MM.1S (cell line): ENCODE results near the gene MNT.

Source experiments
- DNase-seq: peaks from one replicate; pipeline ENCODE4 v3.0.0-alpha.2; 2015
- H2AFZ ChIP-seq: fragments of 300-600 bp; sonication (generic); 2 replicates; pipeline ENCODE4 v1.6.0; 2016; ENCODE audit warnings: antibody characterized with exemption, low read length
- H3F3A ChIP-seq: fragments of 300-600 bp; sonication (generic); 2 replicates; pipeline ENCODE4 v1.6.1; 2016; ENCODE audit warnings: mild to moderate bottlenecking, antibody characterized with exemption, low read length, moderate library complexity, mixed read lengths; ENCODE audit not compliant: insufficient read depth
- H3K27ac ChIP-seq: fragments of 300-600 bp; sonication (generic); 2 replicates; pipeline ENCODE4 v1.5.1; 2016; ENCODE audit warnings: mild to moderate bottlenecking, low read length
- H3K27me3 ChIP-seq: fragments of 300-600 bp; sonication (generic); replicated peaks from 2 replicates; pipeline ENCODE4 v1.6.0; 2016; ENCODE audit warnings: low read length; ENCODE audit not compliant: insufficient read depth
- H3K36me3 ChIP-seq: fragments of 300-600 bp; sonication (generic); replicated peaks from 2 replicates; pipeline ENCODE4 v1.6.1; 2016; ENCODE audit warnings: mild to moderate bottlenecking, low read length, mixed read lengths; ENCODE audit not compliant: insufficient read depth
- H3K4me1 ChIP-seq: fragments of 300-600 bp; sonication (generic); 2 replicates; pipeline ENCODE4 v1.6.1; 2016; ENCODE audit warnings: low read length, mixed read lengths
- H3K4me2 ChIP-seq: fragments of 300-600 bp; sonication (generic); 2 replicates; pipeline ENCODE4 v1.6.0; 2016; ENCODE audit warnings: low read depth, low read length
- H3K4me3 ChIP-seq: fragments of 300-600 bp; sonication (generic); 2 replicates; pipeline ENCODE4 v1.5.1; 2016; ENCODE audit warnings: low read length, mixed read lengths
- H3K79me2 ChIP-seq: fragments of 300-600 bp; sonication (generic); 2 replicates; pipeline ENCODE4 v1.6.1; 2016; ENCODE audit warnings: mixed run types, low read length, mixed read lengths
- H3K9ac ChIP-seq: fragments of 300-600 bp; sonication (generic); 2 replicates; pipeline ENCODE4 v1.6.1; 2016; ENCODE audit warnings: low read length, mixed read lengths
- H3K9me2 ChIP-seq: fragments of 300-600 bp; sonication (generic); replicated peaks from 2 replicates; pipeline ENCODE4 v1.6.1; 2016; ENCODE audit warnings: mild to moderate bottlenecking, low read length, mixed read lengths; ENCODE audit not compliant: insufficient read depth
- H3K9me3 ChIP-seq: fragments of 300-600 bp; sonication (generic); replicated peaks from 2 replicates; pipeline ENCODE4 v1.6.1; 2016; ENCODE audit warnings: mild to moderate bottlenecking, low read length, mixed read lengths; ENCODE audit not compliant: insufficient read depth
- H4K20me1 ChIP-seq: fragments of 300-600 bp; sonication (generic); 2 replicates; pipeline ENCODE4 v1.6.1; 2016; ENCODE audit warnings: mild to moderate bottlenecking, low read length, moderate library complexity, mixed read lengths; ENCODE audit not compliant: insufficient read depth
- EZH2 ChIP-seq: fragments of 300-600 bp; sonication (generic); optimal IDR thresholded peaks from 2 replicates; pipeline ENCODE3; 2017; ENCODE audit warnings: low read depth, mild to moderate bottlenecking, antibody characterized with exemption, low read length, mixed read lengths
- EZH2phosphoT487 ChIP-seq: fragments of 300-600 bp; sonication (generic); IDR thresholded peaks from 2 replicates; pipeline ENCODE4 v1.6.1; 2018; ENCODE audit warnings: antibody characterized with exemption, low read length
- TF ChIP-seq, protein P1 (sequence below): fragments of 300-600 bp; sonication (generic); IDR thresholded peaks from 2 replicates; pipeline ENCODE4 v1.5.1; 2016; ENCODE audit warnings: antibody characterized with exemption, low read length, mixed read lengths

Gene MNT

DNA sequence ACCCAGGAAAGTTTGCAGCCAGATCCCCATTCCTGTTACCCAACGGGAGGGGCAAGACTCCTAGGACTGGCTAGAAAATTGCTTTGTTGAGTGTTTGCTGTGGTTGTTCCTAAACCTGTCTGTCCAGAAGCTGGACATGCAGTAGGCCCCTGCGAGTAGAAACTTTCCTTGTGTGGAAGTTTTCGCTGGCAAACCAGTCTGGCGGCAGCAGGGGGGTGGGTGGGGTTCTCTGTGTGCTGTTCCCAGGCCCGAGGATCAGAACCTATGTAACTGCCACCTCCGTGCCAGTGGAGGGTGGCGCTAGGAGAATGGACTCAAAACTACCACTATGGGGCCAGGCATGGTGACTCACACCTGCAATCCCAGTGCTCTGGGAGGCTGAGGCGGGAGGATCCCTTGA, 54.4 kb downstream of the MNT start:
- Histone ChIP-seq H3K9me2 (no peaks in the 10 kb centered on the region), H3K36me3 (no peaks in the 10 kb centered on the region), H3K27ac (no peak overlapping the region), H4K20me1 (no peaks in the 10 kb centered on the region), H3F3A (no peaks in the 10 kb centered on the region), H3K9ac (no peak overlapping the region), H3K27me3 (no peaks in the 10 kb centered on the region), H3K4me3 (no peak overlapping the region), H3K9me3 (no peaks in the 10 kb centered on the region), H2AFZ (no peak overlapping the region), H3K4me2 (no peak overlapping the region), H3K4me1 (no peaks in the 10 kb centered on the region), H3K79me2 (no peaks in the 10 kb centered on the region)
- DNase-seq, result no peak
- TF ChIP-seq EZH2phosphoT487, result no peak
- TF ChIP-seq EZH2, result no peak
- TF ChIP-seq, protein P1, sequence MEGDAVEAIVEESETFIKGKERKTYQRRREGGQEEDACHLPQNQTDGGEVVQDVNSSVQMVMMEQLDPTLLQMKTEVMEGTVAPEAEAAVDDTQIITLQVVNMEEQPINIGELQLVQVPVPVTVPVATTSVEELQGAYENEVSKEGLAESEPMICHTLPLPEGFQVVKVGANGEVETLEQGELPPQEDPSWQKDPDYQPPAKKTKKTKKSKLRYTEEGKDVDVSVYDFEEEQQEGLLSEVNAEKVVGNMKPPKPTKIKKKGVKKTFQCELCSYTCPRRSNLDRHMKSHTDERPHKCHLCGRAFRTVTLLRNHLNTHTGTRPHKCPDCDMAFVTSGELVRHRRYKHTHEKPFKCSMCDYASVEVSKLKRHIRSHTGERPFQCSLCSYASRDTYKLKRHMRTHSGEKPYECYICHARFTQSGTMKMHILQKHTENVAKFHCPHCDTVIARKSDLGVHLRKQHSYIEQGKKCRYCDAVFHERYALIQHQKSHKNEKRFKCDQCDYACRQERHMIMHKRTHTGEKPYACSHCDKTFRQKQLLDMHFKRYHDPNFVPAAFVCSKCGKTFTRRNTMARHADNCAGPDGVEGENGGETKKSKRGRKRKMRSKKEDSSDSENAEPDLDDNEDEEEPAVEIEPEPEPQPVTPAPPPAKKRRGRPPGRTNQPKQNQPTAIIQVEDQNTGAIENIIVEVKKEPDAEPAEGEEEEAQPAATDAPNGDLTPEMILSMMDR, result no peak

DNA sequence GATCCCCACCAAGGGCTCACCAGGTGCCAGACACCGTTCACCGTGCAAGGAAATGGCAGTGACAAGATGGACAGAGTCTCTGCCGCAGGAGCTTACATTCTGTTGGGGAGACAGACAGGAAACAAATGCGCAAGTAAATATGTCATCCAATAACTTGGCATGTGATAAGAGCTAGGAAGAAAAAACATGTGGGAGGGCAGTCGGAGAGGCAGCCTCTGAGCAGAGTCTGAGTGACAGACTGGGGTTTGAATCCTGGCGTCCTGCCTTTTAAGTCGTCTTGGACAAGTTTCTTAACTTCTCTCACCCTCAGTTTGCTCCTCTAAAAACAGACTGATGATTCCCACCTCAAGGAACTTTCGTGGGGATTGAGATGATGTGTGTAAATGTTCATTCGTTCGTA, 56.3 kb downstream of the MNT start:
- H3F3A ChIP-seq, result no peaks in the 10 kb centered on the region
- no peak overlapping the region for H3K27ac ChIP-seq
- no peaks in the 10 kb centered on the region for H3K79me2 ChIP-seq
- H3K4me3 ChIP-seq, result no peak overlapping the region
- no peaks in the 10 kb centered on the region for H3K36me3 ChIP-seq
- no peak overlapping the region for H2AFZ ChIP-seq
- no peaks in the 10 kb centered on the region for H3K9me3 ChIP-seq
- H3K4me1 ChIP-seq, result no peaks in the 10 kb centered on the region
- H3K27me3 ChIP-seq, result no peaks in the 10 kb centered on the region
- H4K20me1 ChIP-seq, result no peaks in the 10 kb centered on the region
- no peak overlapping the region for H3K9ac ChIP-seq
- H3K4me2 ChIP-seq, result no peak overlapping the region
- TF ChIP-seq EZH2phosphoT487 (no peak), EZH2 (no peak)
- TF ChIP-seq, protein P1, result no peak
- DNase-seq, result no peak
- H3K9me2 ChIP-seq, result no peaks in the 10 kb centered on the region

DNA sequence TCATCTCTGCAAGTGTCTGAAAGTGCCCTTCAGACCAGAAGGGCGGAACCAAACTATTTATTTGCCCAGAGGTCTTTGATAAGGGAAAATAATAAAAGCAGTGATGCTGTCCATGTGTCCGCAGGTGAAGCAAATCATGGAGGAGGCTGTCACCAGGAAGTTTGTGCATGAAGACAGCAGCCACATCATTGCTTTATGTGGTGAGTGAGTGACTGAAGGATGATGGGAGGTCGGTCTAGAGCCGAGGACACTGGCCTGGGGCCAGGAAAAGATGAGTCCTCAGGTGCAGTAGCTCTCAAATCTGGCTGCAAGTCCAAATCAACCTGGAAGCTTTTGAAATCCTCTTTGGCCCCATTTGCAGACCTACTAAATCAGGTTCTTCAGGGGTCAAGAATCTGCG, 57.4 kb downstream of the MNT start:
- no peaks in the 10 kb centered on the region for H3K27me3 ChIP-seq
- no peak overlapping the region for H3K4me3 ChIP-seq
- H3K9me3 ChIP-seq, result no peaks in the 10 kb centered on the region
- H3K36me3 ChIP-seq, result no peaks in the 10 kb centered on the region
- no peak overlapping the region for H3K4me2 ChIP-seq
- TF ChIP-seq EZH2 (no peak), EZH2phosphoT487 (no peak)
- TF ChIP-seq, protein P1, result no peak
- no peaks in the 10 kb centered on the region for H3K4me1 ChIP-seq
- no peaks in the 10 kb centered on the region for H3F3A ChIP-seq
- no peaks in the 10 kb centered on the region for H3K9me2 ChIP-seq
- no peak overlapping the region for H3K9ac ChIP-seq
- no peak overlapping the region for H2AFZ ChIP-seq
- H3K27ac ChIP-seq, result no peak overlapping the region
- no peak for DNase-seq
- no peaks in the 10 kb centered on the region for H3K79me2 ChIP-seq
- H4K20me1 ChIP-seq, result no peaks in the 10 kb centered on the region

DNA sequence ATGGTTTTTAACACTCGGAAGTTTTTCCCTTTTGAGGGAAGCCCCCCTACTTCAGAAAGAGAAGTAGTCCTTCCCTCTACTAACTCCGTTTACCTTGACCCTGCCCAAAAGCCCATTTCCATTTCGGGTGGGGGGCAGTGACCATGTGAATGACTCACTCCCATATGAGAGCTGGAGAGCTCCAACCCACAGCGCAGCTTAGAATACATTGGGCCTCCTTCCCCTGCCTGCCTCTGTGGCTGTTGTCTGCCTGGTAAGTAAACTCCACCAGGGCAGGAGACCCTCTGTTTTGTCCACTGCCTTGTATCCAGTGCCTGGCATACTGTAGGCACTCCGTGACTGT, 62.6 kb downstream of the MNT start:
- no peak for DNase-seq
- H3K9me2 ChIP-seq, result no peaks in the 10 kb centered on the region
- peak overlapping the region; percentile 77 for H3K4me2 ChIP-seq
- H3K4me1 ChIP-seq, result peaks cover 12% of the 10 kb centered on the region; the same call in 1 of the 2 replicates
- H3F3A ChIP-seq, result peaks cover 7% of the 10 kb centered on the region
- peak overlapping the region; percentile 67 for H2AFZ ChIP-seq
- H3K36me3 ChIP-seq, result peaks cover 12% of the 10 kb centered on the region
- peak overlapping the region; percentile 85 for H3K4me3 ChIP-seq
- TF ChIP-seq EZH2phosphoT487 (no peak), EZH2 (no peak)
- TF ChIP-seq, protein P1, result no peak
- H3K79me2 ChIP-seq, result peaks cover 31% of the 10 kb centered on the region
- H3K27ac ChIP-seq, result no peak overlapping the region
- H4K20me1 ChIP-seq, result no peaks in the 10 kb centered on the region
- H3K27me3 ChIP-seq, result no peaks in the 10 kb centered on the region
- H3K9ac ChIP-seq, result no peak overlapping the region; the same call in 1 of the 2 replicates
- H3K9me3 ChIP-seq, result no peaks in the 10 kb centered on the region
